OCI-LY7 (cell line): ENCODE data around the gene DHRS7B. TPM values are rescaled to one million over a fixed set of nuclear protein-coding genes. Genes with fewer than 3 reads are reported as not detected.

Experiments
- BruUV-seq: library from RNA; stranded (reverse); fragments of 400-500 nt; replicated peaks from 2 replicates; lab custom pipeline; 2021; lab: Mats Ljungman, UMichigan
- CTCF ChIA-PET: fragments of 300-600 bp; sonication (Branson Sonifier 250); formaldehyde crosslinking; loops from one replicate; lab custom pipeline; 2022; ENCODE audit warnings: antibody characterized with exemption; ENCODE audit not compliant: unreplicated experiment; lab: Charles Lee
- POLR2A ChIA-PET: fragments of 300-600 bp; sonication (Branson Sonifier 250); formaldehyde crosslinking; loops from one replicate; lab custom pipeline; 2022; ENCODE audit warnings: antibody characterized with exemption; lab: Charles Lee
- DNase-seq: peaks from one replicate; pipeline ENCODE4 v3.0.0-alpha.2; 2015; ENCODE audit warnings: low spot score
- H2AFZ ChIP-seq: fragments of 200-600 bp; sonication (generic), shearing (Covaris generic); 2 replicates; pipeline ENCODE4 v1.6.1; 2014; ENCODE audit warnings: mild to moderate bottlenecking, antibody characterized with exemption, low read length, moderate library complexity
- H3K27ac ChIP-seq: fragments of 200-600 bp; sonication (generic); 2 replicates; pipeline ENCODE4 v1.5.1; 2014; ENCODE audit warnings: mixed run types, low read depth, mild to moderate bottlenecking, moderate library complexity, low read length, inconsistent platforms; ENCODE audit not compliant: poor library complexity, severe bottlenecking
- H3K36me3 ChIP-seq: fragments of 200-600 bp; sonication (generic); 2 replicates; pipeline ENCODE4 v1.6.1; 2014; ENCODE audit warnings: mild to moderate bottlenecking, antibody characterized with exemption, low read length, moderate library complexity, mixed read lengths; ENCODE audit not compliant: insufficient read depth
- H3K4me1 ChIP-seq: fragments of 200-600 bp; sonication (generic); 2 replicates; pipeline ENCODE4 v1.5.1; 2014; ENCODE audit warnings: mild to moderate bottlenecking, low read length; ENCODE audit not compliant: insufficient read depth, poor library complexity, severe bottlenecking
- H3K4me2 ChIP-seq: fragments of 200-600 bp; sonication (generic); 2 replicates; pipeline ENCODE4 v1.6.1; 2014; ENCODE audit warnings: mild to moderate bottlenecking, low read length
- H3K4me3 ChIP-seq: fragments of 200-600 bp; sonication (generic); 2 replicates; pipeline ENCODE4 v1.5.1; 2014; ENCODE audit warnings: mild to moderate bottlenecking, low read depth, low read length; ENCODE audit not compliant: poor library complexity, severe bottlenecking
- H3K79me2 ChIP-seq: fragments of 200-600 bp; sonication (generic); 2 replicates; pipeline ENCODE4 v1.6.1; 2016; ENCODE audit warnings: low read depth, mild to moderate bottlenecking, low read length, moderate library complexity, mixed read lengths; ENCODE audit not compliant: insufficient read depth
- H3K9me2 ChIP-seq: fragments of 200-600 bp; sonication (generic); 2 replicates; pipeline ENCODE4 v1.6.1; 2016; ENCODE audit warnings: mild to moderate bottlenecking, low read length, mixed read lengths; ENCODE audit not compliant: insufficient read depth
- H3K9me3 ChIP-seq: fragments of 200-600 bp; sonication (generic); 2 replicates; pipeline ENCODE4 v1.6.1; 2014; ENCODE audit warnings: mild to moderate bottlenecking, mixed run types, low read length, mixed read lengths
- H4K20me1 ChIP-seq: fragments of 200-600 bp; sonication (generic); 2 replicates; pipeline ENCODE4 v1.6.1; 2014; ENCODE audit warnings: mild to moderate bottlenecking, antibody characterized with exemption, low read length, moderate library complexity, mixed read lengths; ENCODE audit not compliant: insufficient read depth
- EZH2phosphoT487 ChIP-seq: fragments of 200-600 bp; sonication (generic); IDR thresholded peaks from 2 replicates; pipeline ENCODE4 v1.6.1; 2018; ENCODE audit warnings: low read depth, borderline replicate concordance, mild to moderate bottlenecking, mixed run types, antibody characterized with exemption, low read length, moderate library complexity, mixed read lengths
- intact Hi-C: fragments of 100-400 bp; cut with micrococcal nuclease; formaldehyde crosslinking; loops from one replicate; pipeline ENCODE4 v1.10.0; 2022; ENCODE audit not compliant: unreplicated experiment
- total RNA-seq, 2 experiments: library from RNA; depleted of rRNA in 1 of 2; stranded (reverse); fragments of >200 nt in 1 of 2; shearing (Covaris generic) in 1 of 2; gene quantifications; 2 replicates each; pipeline ENCODE4 v1.2.3, GENCODE V29; 2014 to 2022
- TF ChIP-seq, protein P1 (sequence below): fragments of 200-600 bp; sonication (generic); conservative IDR thresholded peaks from 2 replicates; pipeline ENCODE4 v1.5.1; 2014; ENCODE audit warnings: mild to moderate bottlenecking, antibody characterized with exemption, low read length, moderate library complexity, mixed read lengths

The DHRS7B gene
- total RNA-seq, 2 experiments from 2014 or later, result 16.0 to 16.5 TPM

DNA sequence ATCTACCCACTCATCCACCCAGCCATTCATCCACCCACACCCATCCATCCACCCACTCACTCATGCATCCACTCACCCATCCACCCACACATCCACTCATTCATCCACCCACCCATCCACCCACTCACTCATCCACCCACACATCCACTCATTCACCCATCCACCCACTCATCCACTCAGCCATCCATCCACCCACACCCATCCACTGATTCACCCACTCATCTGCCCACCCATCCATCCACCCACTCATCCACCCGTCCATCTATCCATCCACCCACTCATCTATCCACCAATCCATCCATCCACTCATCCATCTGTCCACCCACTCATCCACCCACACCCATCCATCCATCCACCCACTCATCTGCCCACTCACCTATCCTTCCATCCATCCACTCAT lies 109.2 kb downstream of the DHRS7B start:
- Histone ChIP-seq H3K9me3 (no peaks in the 10 kb centered on the region), H3K4me2 (no peak overlapping the region), H3K4me3 (no peak overlapping the region), H3K9me2 (no peaks in the 10 kb centered on the region), H3K27ac (no peak overlapping the region), H3K36me3 (0 out of 2 replicates have a peak, but pooled peaks cover 5% of the 10 kb centered on the region), H3K4me1 (no peaks in the 10 kb centered on the region), H2AFZ (no peak overlapping the region), H3K79me2 (no peaks in the 10 kb centered on the region), H4K20me1 (no peaks in the 10 kb centered on the region)
- intact Hi-C loops, result loop anchor here (5.0 kb wide), 1 partner anchor 119 kb away; no protein-coding TSS in a partner anchor
- no peak for TF ChIP-seq EZH2phosphoT487
- TF ChIP-seq, protein P1, sequence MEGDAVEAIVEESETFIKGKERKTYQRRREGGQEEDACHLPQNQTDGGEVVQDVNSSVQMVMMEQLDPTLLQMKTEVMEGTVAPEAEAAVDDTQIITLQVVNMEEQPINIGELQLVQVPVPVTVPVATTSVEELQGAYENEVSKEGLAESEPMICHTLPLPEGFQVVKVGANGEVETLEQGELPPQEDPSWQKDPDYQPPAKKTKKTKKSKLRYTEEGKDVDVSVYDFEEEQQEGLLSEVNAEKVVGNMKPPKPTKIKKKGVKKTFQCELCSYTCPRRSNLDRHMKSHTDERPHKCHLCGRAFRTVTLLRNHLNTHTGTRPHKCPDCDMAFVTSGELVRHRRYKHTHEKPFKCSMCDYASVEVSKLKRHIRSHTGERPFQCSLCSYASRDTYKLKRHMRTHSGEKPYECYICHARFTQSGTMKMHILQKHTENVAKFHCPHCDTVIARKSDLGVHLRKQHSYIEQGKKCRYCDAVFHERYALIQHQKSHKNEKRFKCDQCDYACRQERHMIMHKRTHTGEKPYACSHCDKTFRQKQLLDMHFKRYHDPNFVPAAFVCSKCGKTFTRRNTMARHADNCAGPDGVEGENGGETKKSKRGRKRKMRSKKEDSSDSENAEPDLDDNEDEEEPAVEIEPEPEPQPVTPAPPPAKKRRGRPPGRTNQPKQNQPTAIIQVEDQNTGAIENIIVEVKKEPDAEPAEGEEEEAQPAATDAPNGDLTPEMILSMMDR, result no peak
- ChIA-PET POLR2A (no interaction called here), CTCF (no interaction called here)
- BruUV-seq, result no TSS peak
- DNase-seq, result no peak

DNA sequence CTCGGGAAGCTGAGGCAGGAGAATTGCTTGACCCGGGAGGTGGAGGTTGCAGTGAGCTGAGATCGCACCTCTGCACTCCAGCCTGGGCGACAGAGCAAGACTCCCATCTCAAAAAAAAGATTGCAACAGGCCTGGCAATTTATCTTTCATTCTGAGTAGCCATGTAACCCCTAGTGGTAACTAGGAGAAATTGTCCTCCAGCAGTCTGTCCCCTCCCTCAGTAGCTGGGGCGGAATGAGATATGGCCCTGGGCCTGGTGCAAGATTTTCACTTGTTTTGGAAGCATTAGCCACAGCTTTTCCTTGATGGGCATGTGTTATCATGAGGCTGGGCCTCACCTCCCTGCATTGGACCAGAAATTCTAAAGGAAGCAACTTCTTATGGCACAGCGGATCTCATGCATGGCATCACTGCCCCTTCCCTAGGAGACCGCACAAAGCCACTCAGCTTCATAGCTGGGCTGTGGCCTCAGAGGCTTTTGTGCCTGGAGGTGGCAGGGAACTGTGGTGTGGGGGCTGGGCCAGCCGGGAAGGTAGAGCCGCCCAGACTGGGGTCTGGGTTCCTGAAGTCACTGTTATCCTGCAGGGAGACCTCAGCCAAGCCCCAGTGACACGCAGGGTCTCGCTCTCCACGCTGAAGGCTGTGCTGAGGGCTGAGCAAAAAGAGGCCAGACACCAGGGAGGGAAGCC lies 113.1 kb downstream of the DHRS7B start:
- intact Hi-C loops, result loop anchor here (5.0 kb wide), 1 partner anchor 123 kb away; no protein-coding TSS in a partner anchor
- no peaks in the 10 kb centered on the region for H3K9me3 ChIP-seq
- no peak overlapping the region for H3K4me3 ChIP-seq
- TF ChIP-seq EZH2phosphoT487, result no peak
- TF ChIP-seq, protein P1, result peak; percentile 66
- no peak overlapping the region for H3K4me2 ChIP-seq
- no peaks in the 10 kb centered on the region for H3K36me3 ChIP-seq
- H3K79me2 ChIP-seq, result no peaks in the 10 kb centered on the region
- no peak overlapping the region for H2AFZ ChIP-seq
- POLR2A ChIA-PET, result no interaction called here
- H3K27ac ChIP-seq, result no peak overlapping the region
- no peaks in the 10 kb centered on the region for H3K4me1 ChIP-seq
- H3K9me2 ChIP-seq, result no peaks in the 10 kb centered on the region
- BruUV-seq, result no TSS peak
- peak; percentile 51 for DNase-seq
- H4K20me1 ChIP-seq, result no peaks in the 10 kb centered on the region
- CTCF ChIA-PET, result no interaction called here

DNA sequence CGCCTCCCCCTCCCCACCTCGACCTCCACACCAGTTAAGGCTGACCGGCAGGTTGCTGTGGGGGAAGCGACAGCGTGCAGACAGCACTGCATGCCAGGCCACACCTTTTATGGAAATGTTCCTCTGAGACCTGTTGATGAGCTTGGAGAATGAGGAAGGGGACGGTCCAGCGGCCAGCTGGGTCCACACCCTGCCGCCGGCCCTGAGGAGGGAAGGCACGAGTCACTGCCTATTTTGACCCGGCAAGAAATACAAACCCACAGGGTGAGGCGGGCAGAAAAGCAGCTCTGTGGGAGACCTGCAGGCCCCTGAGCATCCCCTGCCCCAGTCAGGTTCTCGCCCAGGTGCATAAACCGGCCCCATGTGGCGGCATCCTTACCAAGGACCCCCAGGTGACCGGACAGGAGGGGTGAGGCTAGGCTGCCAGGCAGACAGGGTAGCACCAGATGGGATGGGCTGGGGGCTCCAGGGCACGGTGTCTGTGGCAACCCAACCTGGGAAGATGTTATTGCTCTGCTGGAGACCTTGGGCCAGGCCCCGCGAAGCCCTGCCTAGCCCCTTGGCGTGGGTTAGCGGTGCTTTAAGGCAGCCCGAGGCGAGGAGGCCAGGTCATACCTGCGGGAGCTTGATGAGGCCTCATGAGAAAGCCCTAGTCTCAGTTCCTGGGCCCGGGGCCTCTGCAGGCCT lies 113.7 kb downstream of the DHRS7B start:
- Histone ChIP-seq H3K4me3 (no peak overlapping the region), H3K4me1 (peaks cover 6% of the 10 kb centered on the region), H3K9me3 (no peaks in the 10 kb centered on the region), H4K20me1 (no peaks in the 10 kb centered on the region), H3K27ac (no peak overlapping the region), H3K9me2 (no peaks in the 10 kb centered on the region), H3K4me2 (no peak overlapping the region), H2AFZ (no peak overlapping the region), H3K36me3 (no peaks in the 10 kb centered on the region), H3K79me2 (no peaks in the 10 kb centered on the region)
- TF ChIP-seq, protein P1, result no peak
- TF ChIP-seq EZH2phosphoT487, result no peak
- POLR2A ChIA-PET, result no interaction called here
- intact Hi-C loops, result no loop called here
- no TSS peak for BruUV-seq
- DNase-seq, result no peak
- CTCF ChIA-PET, result no interaction called here
